Esophagus (tissue), 2 donors: ENCODE data around the gene CD1B. TPM values are rescaled to one million over a fixed set of nuclear protein-coding genes. Genes with fewer than 3 reads are reported as not detected.

ENCODE experiments used
- H3K27ac ChIP-seq, 2 donors: one replicate each; pipeline ENCODE4 v1.5.1; 2013; ENCODE audit warnings: low read depth in 2 of 2, mild to moderate bottlenecking in 2 of 2, inconsistent platforms in 1 of 2, low read length in 1 of 2, moderate library complexity in 1 of 2
- H3K27me3 ChIP-seq, 2 donors: one replicate each; pipeline ENCODE4 v1.6.1; 2013; ENCODE audit warnings: low read length in 2 of 2, control low read depth in 1 of 2, mild to moderate bottlenecking in 1 of 2; ENCODE audit not compliant: insufficient read depth in 2 of 2, control insufficient read depth in 1 of 2
- H3K36me3 ChIP-seq, 2 donors: one replicate each; pipeline ENCODE4 v1.6.1; 2013; ENCODE audit warnings: low read length in 1 of 2; ENCODE audit not compliant: control insufficient read depth in 2 of 2, insufficient read depth in 2 of 2
- H3K4me1 ChIP-seq, 2 donors: one replicate each; pipeline ENCODE4 v1.6.1; 2013; ENCODE audit warnings: low read length in 1 of 2; ENCODE audit not compliant: control insufficient read depth in 2 of 2, insufficient read depth in 2 of 2
- H3K4me3 ChIP-seq, 2 donors: one replicate each; pipeline ENCODE4 v1.5.1; 2013; ENCODE audit warnings: low read length in 2 of 2, mild to moderate bottlenecking in 2 of 2, low read depth in 1 of 2, moderate library complexity in 1 of 2
- H3K9me3 ChIP-seq, 2 donors: one replicate each; pipeline ENCODE4 v1.6.1; 2013; ENCODE audit warnings: mild to moderate bottlenecking in 2 of 2, low read depth in 1 of 2, low read length in 1 of 2, moderate library complexity in 1 of 2; ENCODE audit not compliant: control insufficient read depth in 2 of 2, insufficient read depth in 1 of 2
- WGBS, 2 donors: extraction: QIAGEN DNeasy Blood & Tissue Kit; methylation state at CpG; one replicate each; pipeline ENCODE4 v1.1.7; 2013; 5-methylcytosine and 5-hydroxymethylcytosine counted together
- polyA plus RNA-seq, 2 donors: library from polyadenylated mRNA; stranded (reverse); fragments of 200-250 nt; gene quantifications; one replicate each; pipeline ENCODE4 v1.2.3, GENCODE V29; 2013
- donor health status: healthy with polysubstance abuse.
- donor health status: Bipolar disorder and iron deficiency.

CD1B gene
- polyA plus RNA-seq, 2 donors = 0.13 TPM; not detected in 1

GRCh38 chr1:158330391-158331105 is 783 bp downstream of the CD1B start:
- no peaks in the 10 kb centered on the region for H3K36me3 ChIP-seq
- WGBS, 2 donors = 74% methylated on average over 11 of the region's 11 CpGs
- no peak overlapping the region for H3K4me3 ChIP-seq
- H3K4me1 ChIP-seq = no peaks in the 10 kb centered on the region
- H3K27me3 ChIP-seq = no peaks in the 10 kb centered on the region
- no peaks in the 10 kb centered on the region for H3K9me3 ChIP-seq
- no peak overlapping the region for H3K27ac ChIP-seq

- Histone ChIP-seq H3K9me3 (no peaks in the 10 kb centered on the region), H3K36me3 (no peaks in the 10 kb centered on the region), H3K27me3 (no peaks in the 10 kb centered on the region), H3K4me1 (no peaks in the 10 kb centered on the region), H3K27ac (no peak overlapping the region), H3K4me3 (no peak overlapping the region)
- WGBS, 2 donors = 67 to 75% methylated on average over 3 of the region's 3 CpGs
Measured at GRCh38 chr1:158329733-158330132, 1.6 kb downstream of the CD1B start.

GRCh38 chr1:158329300-158329699 is 2.0 kb downstream of the CD1B start:
- 82 to 86% methylated on average over 7 of the region's 7 CpGs for WGBS, 2 donors
- no peak overlapping the region for H3K27ac ChIP-seq
- no peaks in the 10 kb centered on the region for H3K36me3 ChIP-seq
- no peaks in the 10 kb centered on the region for H3K4me1 ChIP-seq
- no peaks in the 10 kb centered on the region for H3K9me3 ChIP-seq
- no peak overlapping the region for H3K4me3 ChIP-seq
- H3K27me3 ChIP-seq = no peaks in the 10 kb centered on the region

- Histone ChIP-seq H3K4me3 (no peak overlapping the region), H3K27ac (no peak overlapping the region), H3K27me3 (no peaks in the 10 kb centered on the region), H3K9me3 (no peaks in the 10 kb centered on the region), H3K4me1 (no peaks in the 10 kb centered on the region), H3K36me3 (no peaks in the 10 kb centered on the region)
- WGBS, 2 donors = 81 to 82% methylated on average over 3 of the region's 3 CpGs
Measured at GRCh38 chr1:158328426-158328825, 2.9 kb downstream of the CD1B start.

GRCh38 chr1:158327481-158327880 is 3.9 kb downstream of the CD1B start:
- H3K27me3 ChIP-seq = no peaks in the 10 kb centered on the region
- H3K27ac ChIP-seq = no peak overlapping the region
- H3K36me3 ChIP-seq = no peaks in the 10 kb centered on the region
- H3K9me3 ChIP-seq = no peaks in the 10 kb centered on the region
- no peaks in the 10 kb centered on the region for H3K4me1 ChIP-seq
- H3K4me3 ChIP-seq = no peak overlapping the region

- Histone ChIP-seq H3K4me3 (no peak overlapping the region), H3K36me3 (no peaks in the 10 kb centered on the region), H3K4me1 (no peaks in the 10 kb centered on the region), H3K27me3 (no peaks in the 10 kb centered on the region), H3K9me3 (no peaks in the 10 kb centered on the region), H3K27ac (no peak overlapping the region)
- WGBS, 2 donors = 78 to 84% methylated on average over 4 of the region's 4 CpGs
Measured at GRCh38 chr1:158324395-158324794, 6.9 kb downstream of the CD1B start.

GRCh38 chr1:158323866-158324265 is 7.5 kb downstream of the CD1B start:
- Histone ChIP-seq H3K4me3 (no peak overlapping the region), H3K9me3 (no peaks in the 10 kb centered on the region), H3K27me3 (no peaks in the 10 kb centered on the region), H3K36me3 (no peaks in the 10 kb centered on the region), H3K27ac (no peak overlapping the region), H3K4me1 (no peaks in the 10 kb centered on the region)
- WGBS, 2 donors = 56 to 65% methylated on average over 1 of the region's 1 CpG

- no peak overlapping the region for H3K4me3 ChIP-seq
- H3K27ac ChIP-seq = no peak overlapping the region
- H3K36me3 ChIP-seq = no peaks in the 10 kb centered on the region
- no peaks in the 10 kb centered on the region for H3K27me3 ChIP-seq
- no peaks in the 10 kb centered on the region for H3K4me1 ChIP-seq
- WGBS, 2 donors = 54 to 72% methylated on average over 2 of the region's 2 CpGs
- no peaks in the 10 kb centered on the region for H3K9me3 ChIP-seq
Measured at GRCh38 chr1:158311066-158311465, 20.3 kb downstream of the CD1B start.

- Histone ChIP-seq H3K4me3 (no peak overlapping the region), H3K9me3 (no peaks in the 10 kb centered on the region), H3K4me1 (no peaks in the 10 kb centered on the region), H3K36me3 (no peaks in the 10 kb centered on the region), H3K27ac (no peak overlapping the region), H3K27me3 (no peaks in the 10 kb centered on the region)
- WGBS, 2 donors = 77 to 85% methylated on average over 1 of the region's 1 CpG
Measured at GRCh38 chr1:158310623-158311022, 20.7 kb downstream of the CD1B start.

- Histone ChIP-seq H3K9me3 (peaks cover 3 to 4% of the 10 kb centered on the region in 2 donors), H3K27ac (no peak overlapping the region), H3K4me3 (no peak overlapping the region), H3K36me3 (no peaks in the 10 kb centered on the region), H3K27me3 (no peaks in the 10 kb centered on the region), H3K4me1 (no peaks in the 10 kb centered on the region)
- WGBS, 2 donors = 88 to 97% methylated on average over 2 of the region's 2 CpGs
Measured at GRCh38 chr1:158295791-158296190, 35.5 kb downstream of the CD1B start.
